Endothelial cell of hepatic sinusoid (primary cell): ENCODE data around the gene CABYR.
"Not testable (repeated sequence)": the region's sequence is repeated elsewhere in the genome, so short reads cannot be mapped to it uniquely, and the experiment has no call there.

Experiments
- in situ Hi-C: cut with HindIII; loops from 2 replicates; pipeline ENCODE4 v1.10.0; 2017; ENCODE audit warnings: low sequenced_read_pairs

CABYR gene

GRCh38 chr18:24127735-24128134 lies 11.1 kb upstream of the CABYR start:
- in situ Hi-C loops, result no loop called here

- in situ Hi-C loops, result no loop called here
Observed at GRCh38 chr18:24128700-24129099, 10.2 kb upstream of the CABYR start.

GRCh38 chr18:24130494-24130893 lies 8.4 kb upstream of the CABYR start:
- in situ Hi-C loops, result no loop called here

- in situ Hi-C loops, result no loop called here
Observed at GRCh38 chr18:24136967-24137373, 1.9 kb upstream of the CABYR start.

- in situ Hi-C loops, result no loop called here
Observed at GRCh38 chr18:24138409-24138788, 463 bp upstream of the CABYR start.

GRCh38 chr18:24140697-24141096 lies 1.8 kb downstream of the CABYR start:
- in situ Hi-C loops, result no loop called here

- in situ Hi-C loops, result no loop called here
Observed at GRCh38 chr18:24142376-24142775, 3.5 kb downstream of the CABYR start.

- in situ Hi-C loops, result not testable (repeated sequence)
Observed at GRCh38 chr18:24149591-24149990, 10.7 kb downstream of the CABYR start.

GRCh38 chr18:24153397-24153796 lies 14.5 kb downstream of the CABYR start:
- in situ Hi-C loops, result loop anchor here (5.0 kb wide), 1 partner anchor 39 kb away; no protein-coding TSS in a partner anchor

- in situ Hi-C loops, result no loop called here
Observed at GRCh38 chr18:24157855-24158254, 19.0 kb downstream of the CABYR start.

- in situ Hi-C loops, result no loop called here
Observed at GRCh38 chr18:24160086-24160485, 21.2 kb downstream of the CABYR start.

- in situ Hi-C loops, result no loop called here
Observed at GRCh38 chr18:24161304-24161703, 22.4 kb downstream of the CABYR start.

- in situ Hi-C loops, result no loop called here
Observed at GRCh38 chr18:24168496-24168895, 29.6 kb downstream of the CABYR start.

GRCh38 chr18:24170360-24170759 lies 31.5 kb downstream of the CABYR start:
- in situ Hi-C loops, result no loop called here

GRCh38 chr18:24173997-24174396 lies 35.1 kb downstream of the CABYR start:
- in situ Hi-C loops, result no loop called here

GRCh38 chr18:24176727-24177416 lies 38.0 kb downstream of the CABYR start:
- in situ Hi-C loops, result no loop called here

GRCh38 chr18:24177499-24178133 lies 38.8 kb downstream of the CABYR start:
- in situ Hi-C loops, result no loop called here

GRCh38 chr18:24180048-24180447 lies 41.2 kb downstream of the CABYR start:
- in situ Hi-C loops, result no loop called here

GRCh38 chr18:24181806-24182205 lies 42.9 kb downstream of the CABYR start:
- in situ Hi-C loops, result no loop called here

GRCh38 chr18:24185805-24186204 lies 46.9 kb downstream of the CABYR start:
- in situ Hi-C loops, result no loop called here

GRCh38 chr18:24187049-24187448 lies 48.2 kb downstream of the CABYR start:
- in situ Hi-C loops, result no loop called here

GRCh38 chr18:24187689-24188088 lies 48.8 kb downstream of the CABYR start:
- in situ Hi-C loops, result no loop called here

- in situ Hi-C loops, result no loop called here
Observed at GRCh38 chr18:24188120-24188519, 49.3 kb downstream of the CABYR start.
